Ishikawa (cell line): ENCODE data around the gene SMPD3.

Experiments used
- EGR1 ChIP-seq: IDR thresholded peaks from 2 replicates; pipeline ENCODE4 v1.6.1; 2012
- EP300 ChIP-seq: IDR thresholded peaks from 2 replicates; pipeline ENCODE4 v1.6.1; 2012; ENCODE audit warnings: borderline replicate concordance
- YY1 ChIP-seq: IDR thresholded peaks from 2 replicates; pipeline ENCODE4 v1.6.1; 2012; ENCODE audit warnings: low read depth
- TF ChIP-seq, protein P1 (sequence below): IDR thresholded peaks from 2 replicates; pipeline ENCODE4 v1.6.1; 2012; ENCODE audit warnings: low read depth, mild to moderate bottlenecking

DNA sequence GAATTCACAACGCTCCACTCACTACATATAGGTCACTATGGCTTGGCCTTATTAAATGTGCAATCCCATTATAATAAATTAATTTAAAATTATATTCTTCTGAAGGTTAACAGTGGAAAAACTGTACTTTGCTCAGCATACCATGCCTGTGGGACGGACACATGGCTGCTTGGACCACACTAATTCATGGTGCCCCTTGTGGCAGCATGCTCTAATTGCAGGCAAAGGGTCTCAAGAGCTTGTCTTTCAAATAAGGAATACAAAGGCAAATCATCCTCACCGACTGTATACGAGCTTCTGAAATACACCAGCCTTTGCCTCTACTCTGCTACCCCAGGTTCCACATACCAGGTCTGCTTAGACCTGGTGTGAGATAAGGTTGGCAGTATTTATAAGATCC lies 11.7 kb downstream of the SMPD3 start:
- TF ChIP-seq, protein P1, sequence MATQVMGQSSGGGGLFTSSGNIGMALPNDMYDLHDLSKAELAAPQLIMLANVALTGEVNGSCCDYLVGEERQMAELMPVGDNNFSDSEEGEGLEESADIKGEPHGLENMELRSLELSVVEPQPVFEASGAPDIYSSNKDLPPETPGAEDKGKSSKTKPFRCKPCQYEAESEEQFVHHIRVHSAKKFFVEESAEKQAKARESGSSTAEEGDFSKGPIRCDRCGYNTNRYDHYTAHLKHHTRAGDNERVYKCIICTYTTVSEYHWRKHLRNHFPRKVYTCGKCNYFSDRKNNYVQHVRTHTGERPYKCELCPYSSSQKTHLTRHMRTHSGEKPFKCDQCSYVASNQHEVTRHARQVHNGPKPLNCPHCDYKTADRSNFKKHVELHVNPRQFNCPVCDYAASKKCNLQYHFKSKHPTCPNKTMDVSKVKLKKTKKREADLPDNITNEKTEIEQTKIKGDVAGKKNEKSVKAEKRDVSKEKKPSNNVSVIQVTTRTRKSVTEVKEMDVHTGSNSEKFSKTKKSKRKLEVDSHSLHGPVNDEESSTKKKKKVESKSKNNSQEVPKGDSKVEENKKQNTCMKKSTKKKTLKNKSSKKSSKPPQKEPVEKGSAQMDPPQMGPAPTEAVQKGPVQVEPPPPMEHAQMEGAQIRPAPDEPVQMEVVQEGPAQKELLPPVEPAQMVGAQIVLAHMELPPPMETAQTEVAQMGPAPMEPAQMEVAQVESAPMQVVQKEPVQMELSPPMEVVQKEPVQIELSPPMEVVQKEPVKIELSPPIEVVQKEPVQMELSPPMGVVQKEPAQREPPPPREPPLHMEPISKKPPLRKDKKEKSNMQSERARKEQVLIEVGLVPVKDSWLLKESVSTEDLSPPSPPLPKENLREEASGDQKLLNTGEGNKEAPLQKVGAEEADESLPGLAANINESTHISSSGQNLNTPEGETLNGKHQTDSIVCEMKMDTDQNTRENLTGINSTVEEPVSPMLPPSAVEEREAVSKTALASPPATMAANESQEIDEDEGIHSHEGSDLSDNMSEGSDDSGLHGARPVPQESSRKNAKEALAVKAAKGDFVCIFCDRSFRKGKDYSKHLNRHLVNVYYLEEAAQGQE, result no peak
- TF ChIP-seq EP300 (no peak), YY1 (no peak), EGR1 (no peak)
